ENCODE results near the gene NWD2. TPM values are rescaled to one million over a fixed set of nuclear protein-coding genes. Genes with fewer than 3 reads are reported as not detected.
"Not testable (repeated sequence)": the region's sequence is repeated elsewhere in the genome, so short reads cannot be mapped to it uniquely, and the experiment has no call there.

Gene NWD2, protein sequence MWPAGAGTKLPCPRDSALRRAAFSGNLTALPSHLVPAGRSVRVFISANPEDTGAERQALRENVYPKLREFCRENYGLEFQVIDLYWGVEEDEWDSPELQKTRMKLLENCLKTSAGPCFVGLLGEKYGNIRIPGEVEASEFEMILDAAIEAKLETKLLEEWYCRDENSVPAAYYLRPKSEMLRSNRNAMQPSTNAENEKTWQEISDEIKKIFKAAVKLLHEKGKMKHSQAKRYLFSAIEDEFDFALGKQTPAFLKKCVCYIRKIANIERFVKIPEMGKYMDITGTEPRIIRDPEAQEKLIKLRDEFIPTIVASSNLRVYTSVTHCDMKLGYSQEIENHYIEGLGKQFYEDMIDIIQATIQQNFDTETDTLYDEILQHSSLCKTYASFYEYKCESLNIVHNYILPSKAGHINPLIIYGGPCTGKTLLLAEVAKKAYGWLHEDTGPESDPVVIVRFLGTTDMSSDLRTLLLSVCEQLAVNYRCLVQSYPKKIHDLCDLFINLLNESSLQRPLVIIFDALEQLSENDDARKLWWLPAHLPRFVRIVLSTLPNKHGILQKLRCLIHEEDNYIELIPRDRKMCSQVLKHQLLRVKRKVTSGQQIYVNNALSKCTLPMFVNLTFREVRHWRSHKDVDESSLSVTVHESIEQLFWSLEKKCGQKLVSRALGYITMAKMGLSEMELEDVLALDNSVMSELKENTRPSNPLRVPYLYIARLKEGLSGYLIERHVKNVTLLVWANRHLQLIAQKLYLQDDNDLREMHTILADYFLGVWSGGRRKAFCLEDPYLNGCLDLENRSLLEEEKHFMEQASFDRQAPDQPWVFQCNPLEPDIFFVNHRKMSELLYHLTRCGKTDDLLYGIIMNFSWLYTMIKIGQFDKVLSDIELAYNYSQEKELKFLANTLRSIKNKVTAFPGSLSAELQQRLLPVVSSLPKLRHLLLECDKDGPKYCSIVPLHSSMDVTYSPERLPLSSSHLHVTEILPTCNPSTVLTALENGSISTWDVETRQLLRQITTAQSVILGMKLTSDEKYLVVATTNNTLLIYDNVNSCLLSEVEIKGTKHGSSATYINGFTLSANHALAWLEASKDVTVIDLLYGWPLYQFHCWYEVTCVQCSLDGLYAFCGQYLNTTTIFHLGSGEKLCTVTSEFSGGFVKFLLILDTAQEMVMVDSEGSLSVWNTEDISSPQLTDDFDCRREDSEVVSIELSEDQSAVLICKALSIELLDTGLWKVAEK (N-terminal part only)
- polyA plus RNA-seq = under 1 TPM; under 0.01 to 0.05 TPM

DNA sequence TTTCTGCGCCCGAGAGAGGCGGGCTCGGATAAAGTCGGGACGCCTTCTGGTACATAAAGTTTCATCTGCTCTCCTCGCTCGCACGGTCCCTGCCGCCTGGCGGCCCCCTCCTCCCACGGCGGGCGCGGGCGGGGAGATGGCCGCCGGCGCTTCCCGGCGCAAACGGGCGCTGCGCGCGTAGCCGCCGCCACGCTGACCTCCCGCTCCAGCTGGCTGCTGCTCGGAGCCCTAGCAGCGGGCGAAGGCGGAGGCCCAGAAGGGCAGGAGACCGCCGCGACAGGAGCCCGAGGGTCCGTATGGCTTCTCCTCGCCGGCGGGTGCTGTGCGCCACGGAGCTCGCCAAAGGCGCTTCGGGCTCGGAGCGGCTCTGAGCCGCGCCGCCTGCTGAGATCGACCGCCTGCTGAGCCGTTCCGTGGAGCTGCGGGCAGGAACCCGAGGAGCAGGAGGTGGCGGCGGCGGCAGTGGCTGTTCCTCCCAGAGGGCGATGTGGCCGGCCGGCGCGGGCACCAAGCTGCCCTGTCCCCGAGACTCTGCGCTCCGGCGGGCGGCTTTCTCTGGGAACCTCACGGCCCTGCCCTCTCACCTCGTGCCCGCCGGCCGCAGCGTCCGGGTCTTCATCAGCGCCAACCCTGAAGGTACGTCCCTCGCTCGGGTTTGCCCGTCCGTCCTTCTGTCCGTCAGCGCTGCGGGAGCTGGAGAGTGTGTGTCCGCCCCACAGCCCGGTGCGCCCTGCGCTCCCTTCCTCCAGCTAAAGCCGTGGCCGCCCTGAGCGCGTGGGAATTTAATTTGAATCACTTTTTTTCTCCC lies at the start of gene NWD2:
NWD2 (plus strand) TSS at position 161 of the 808 bp plus-strand sequence; CDS start at position 486, 325 bp downstream.
- H3K27me3 ChIP-seq (ENCODE audit: control insufficient read depth in 1 of 2, insufficient read depth in 2 of 2, low read length in 2 of 2) = peaks cover 15 to 20% of the 10 kb centered on the region in 2 donors
- H3K36me3 ChIP-seq (ENCODE audit: control insufficient read depth in 2 of 2, insufficient read depth in 2 of 2, low read length in 1 of 2) = no peaks in the 10 kb centered on the region
- WGBS, 2 donors = 2 to 4% methylated on average over 76 to 95 of the region's 95 CpGs
- H3K4me3 ChIP-seq (ENCODE audit: low read depth in 1 of 2, low read length in 2 of 2) = peak within 1 kb of the TSS in 1 of 2 donors; percentile 23
- H3K27ac ChIP-seq (ENCODE audit: low read depth in 2 of 2, low read length in 1 of 2) = no peak within 1 kb of the TSS
- peaks cover 0 to 3% of the 10 kb centered on the region in 2 donors for H3K9me3 ChIP-seq (ENCODE audit: control insufficient read depth in 2 of 2, insufficient read depth in 1 of 2, low read depth in 1 of 2, low read length in 1 of 2)
- peaks cover 0 to 5% of the 10 kb centered on the region in 2 donors for H3K4me1 ChIP-seq (ENCODE audit: control insufficient read depth in 2 of 2, insufficient read depth in 2 of 2, low read length in 1 of 2)

DNA sequence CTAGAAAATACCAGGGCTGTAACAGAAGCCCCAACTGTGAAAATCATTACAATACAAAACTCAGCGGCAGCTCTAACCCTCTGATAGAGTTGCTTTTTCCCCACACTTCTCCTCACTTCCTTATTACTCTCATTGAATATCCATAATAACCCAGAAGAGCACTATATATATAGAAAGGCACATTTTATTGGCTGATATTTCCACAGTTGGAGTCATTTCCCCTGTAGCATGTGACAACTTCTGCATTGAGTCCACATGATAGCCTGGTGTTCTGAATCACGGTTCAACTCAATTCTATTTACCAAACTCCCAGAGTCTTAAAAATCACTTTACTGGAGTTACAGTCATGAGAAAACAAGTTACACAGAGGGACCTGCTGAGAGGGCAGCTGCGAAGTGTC lies 46.6 kb upstream of the NWD2 start:
- Histone ChIP-seq H3K27me3 (ENCODE audit: control insufficient read depth in 1 of 2, insufficient read depth in 2 of 2, low read length in 2 of 2) (no peaks in the 10 kb centered on the region), H3K4me3 (ENCODE audit: low read depth in 1 of 2, low read length in 2 of 2) (no peak overlapping the region), H3K36me3 (ENCODE audit: control insufficient read depth in 2 of 2, insufficient read depth in 2 of 2, low read length in 1 of 2) (no peaks in the 10 kb centered on the region), H3K4me1 (ENCODE audit: control insufficient read depth in 2 of 2, insufficient read depth in 2 of 2, low read length in 1 of 2) (no peaks in the 10 kb centered on the region), H3K9me3 (ENCODE audit: control insufficient read depth in 2 of 2, insufficient read depth in 1 of 2, low read depth in 1 of 2, low read length in 1 of 2) (no peaks in the 10 kb centered on the region), H3K27ac (ENCODE audit: low read depth in 2 of 2, low read length in 1 of 2) (no peak overlapping the region)
- WGBS, 2 donors = 67 to 69% methylated on average over 3 of the region's 3 CpGs

DNA sequence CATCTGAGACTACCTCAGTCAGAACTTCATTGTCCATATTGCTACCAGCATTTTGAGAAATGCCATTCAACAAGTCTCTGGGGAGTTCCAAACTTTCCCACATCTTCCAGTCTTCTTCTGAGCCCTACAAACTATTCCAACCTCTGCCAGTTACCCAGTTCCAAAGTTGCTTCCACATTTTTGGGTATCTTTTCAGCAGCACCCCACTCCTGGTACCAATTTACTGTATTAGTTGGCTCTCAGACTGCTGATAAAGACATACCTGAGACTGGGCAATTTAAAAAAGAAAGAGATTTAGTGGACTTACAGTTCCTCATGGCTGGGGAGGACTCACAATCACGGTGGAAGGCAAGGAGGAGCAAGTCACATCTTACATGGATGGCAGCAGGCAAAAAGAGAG lies 39.8 kb upstream of the NWD2 start:
- not testable (repeated sequence) for H3K4me1 ChIP-seq (ENCODE audit: control insufficient read depth in 2 of 2, insufficient read depth in 2 of 2, low read length in 1 of 2); H3K36me3 ChIP-seq (ENCODE audit: control insufficient read depth in 2 of 2, insufficient read depth in 2 of 2, low read length in 1 of 2); H3K27ac ChIP-seq (ENCODE audit: low read depth in 2 of 2, low read length in 1 of 2); H3K9me3 ChIP-seq (ENCODE audit: control insufficient read depth in 2 of 2, insufficient read depth in 1 of 2, low read depth in 1 of 2, low read length in 1 of 2); H3K27me3 ChIP-seq (ENCODE audit: control insufficient read depth in 1 of 2, insufficient read depth in 2 of 2, low read length in 2 of 2); H3K4me3 ChIP-seq (ENCODE audit: low read depth in 1 of 2, low read length in 2 of 2)
- WGBS, 2 donors = 81 to 95% methylated on average over 1 of the region's 1 CpG

DNA sequence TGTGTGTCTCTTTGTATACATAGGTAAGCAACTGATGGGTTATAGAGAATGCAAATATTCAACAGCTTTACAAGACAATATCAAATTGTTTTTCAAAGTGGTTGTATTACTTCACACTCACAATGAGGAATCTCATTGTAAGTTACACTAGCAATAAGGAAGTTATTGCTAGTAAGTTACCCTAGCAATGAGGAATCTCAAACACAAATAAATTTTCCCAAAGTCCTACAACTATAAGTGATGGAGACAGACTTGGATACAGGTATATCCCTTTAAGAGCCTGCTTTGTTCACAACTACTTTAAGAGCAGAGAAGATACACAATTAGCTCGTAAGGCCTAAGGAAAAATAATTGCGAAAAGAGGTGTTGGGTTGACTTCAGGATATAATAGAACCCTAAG lies 28.3 kb upstream of the NWD2 start:
- no peaks in the 10 kb centered on the region for H3K9me3 ChIP-seq (ENCODE audit: control insufficient read depth in 2 of 2, insufficient read depth in 1 of 2, low read depth in 1 of 2, low read length in 1 of 2)
- H3K4me3 ChIP-seq (ENCODE audit: low read depth in 1 of 2, low read length in 2 of 2) = no peak overlapping the region
- H3K27ac ChIP-seq (ENCODE audit: low read depth in 2 of 2, low read length in 1 of 2) = no peak overlapping the region
- H3K27me3 ChIP-seq (ENCODE audit: control insufficient read depth in 1 of 2, insufficient read depth in 2 of 2, low read length in 2 of 2) = no peaks in the 10 kb centered on the region
- WGBS, 2 donors = 82 to 85% methylated on average over 2 of the region's 2 CpGs
- no peaks in the 10 kb centered on the region for H3K36me3 ChIP-seq (ENCODE audit: control insufficient read depth in 2 of 2, insufficient read depth in 2 of 2, low read length in 1 of 2)
- no peaks in the 10 kb centered on the region for H3K4me1 ChIP-seq (ENCODE audit: control insufficient read depth in 2 of 2, insufficient read depth in 2 of 2, low read length in 1 of 2)

DNA sequence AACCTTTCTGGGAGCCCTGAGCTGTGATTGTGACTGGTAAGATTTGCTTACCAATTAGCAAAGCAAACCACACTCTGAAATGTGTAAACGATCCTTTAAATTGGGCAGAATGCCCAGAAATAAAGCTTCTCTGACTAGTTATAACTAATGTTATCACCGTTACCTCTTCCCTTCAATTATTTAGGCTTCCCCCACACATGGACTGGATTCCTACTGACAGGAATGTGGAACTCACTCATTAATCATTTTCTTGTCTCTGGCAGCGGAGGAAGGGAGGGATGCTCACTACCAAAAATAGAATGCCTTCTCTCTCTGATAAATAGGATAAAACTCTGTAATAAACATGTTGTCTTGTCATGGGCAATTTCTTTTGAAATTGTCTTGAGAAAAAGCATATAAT lies 25.3 kb upstream of the NWD2 start:
- Histone ChIP-seq H3K4me1 (ENCODE audit: control insufficient read depth in 2 of 2, insufficient read depth in 2 of 2, low read length in 1 of 2) (no peaks in the 10 kb centered on the region), H3K27ac (ENCODE audit: low read depth in 2 of 2, low read length in 1 of 2) (no peak overlapping the region), H3K36me3 (ENCODE audit: control insufficient read depth in 2 of 2, insufficient read depth in 2 of 2, low read length in 1 of 2) (no peaks in the 10 kb centered on the region), H3K27me3 (ENCODE audit: control insufficient read depth in 1 of 2, insufficient read depth in 2 of 2, low read length in 2 of 2) (no peaks in the 10 kb centered on the region), H3K4me3 (ENCODE audit: low read depth in 1 of 2, low read length in 2 of 2) (no peak overlapping the region), H3K9me3 (ENCODE audit: control insufficient read depth in 2 of 2, insufficient read depth in 1 of 2, low read depth in 1 of 2, low read length in 1 of 2) (no peaks in the 10 kb centered on the region)
- WGBS, 2 donors = 19 to 21% methylated on average over 3 of the region's 3 CpGs

DNA sequence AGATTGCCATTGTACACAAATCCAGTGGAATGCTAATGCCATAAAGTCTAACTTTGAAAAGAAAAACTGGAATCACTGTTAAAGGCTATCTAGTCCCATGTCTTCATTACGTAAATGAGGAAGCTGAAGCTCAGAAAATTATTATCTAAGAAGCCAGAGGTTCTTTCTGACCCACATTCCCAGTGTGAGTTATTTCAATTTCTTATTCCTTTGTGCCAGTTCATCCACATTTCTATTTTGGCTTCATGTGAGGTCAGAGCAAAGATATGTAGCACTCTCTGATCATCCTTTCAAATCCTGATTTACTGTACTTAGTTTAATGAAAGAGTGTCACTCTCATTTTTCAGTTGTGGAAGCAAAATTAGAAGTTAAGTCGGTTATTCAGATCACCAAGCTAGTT lies 24.6 kb upstream of the NWD2 start:
- 64 to 69% methylated on average over 2 of the region's 2 CpGs for WGBS, 2 donors
- H3K9me3 ChIP-seq (ENCODE audit: control insufficient read depth in 2 of 2, insufficient read depth in 1 of 2, low read depth in 1 of 2, low read length in 1 of 2) = no peaks in the 10 kb centered on the region
- no peaks in the 10 kb centered on the region for H3K36me3 ChIP-seq (ENCODE audit: control insufficient read depth in 2 of 2, insufficient read depth in 2 of 2, low read length in 1 of 2)
- no peak overlapping the region for H3K27ac ChIP-seq (ENCODE audit: low read depth in 2 of 2, low read length in 1 of 2)
- no peaks in the 10 kb centered on the region for H3K27me3 ChIP-seq (ENCODE audit: control insufficient read depth in 1 of 2, insufficient read depth in 2 of 2, low read length in 2 of 2)
- no peaks in the 10 kb centered on the region for H3K4me1 ChIP-seq (ENCODE audit: control insufficient read depth in 2 of 2, insufficient read depth in 2 of 2, low read length in 1 of 2)
- H3K4me3 ChIP-seq (ENCODE audit: low read depth in 1 of 2, low read length in 2 of 2) = no peak overlapping the region

DNA sequence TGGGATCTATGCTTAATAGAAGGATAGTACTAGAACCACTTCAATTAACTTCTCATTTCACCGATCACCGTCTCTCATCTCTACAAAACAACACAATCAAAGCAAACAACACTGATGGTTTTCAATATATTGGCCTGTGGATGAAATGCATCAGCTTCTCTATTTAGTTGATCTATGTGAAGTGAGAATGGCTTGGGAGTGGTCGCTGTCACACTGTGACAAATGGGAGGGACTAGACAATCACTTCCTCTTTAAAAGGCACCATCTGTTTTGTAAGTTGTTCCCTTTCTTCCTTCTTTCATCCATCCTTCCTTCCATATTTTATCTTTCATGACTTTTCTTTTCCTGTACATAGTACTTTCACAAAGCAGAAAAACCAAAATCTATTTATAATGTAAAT lies 23.9 kb upstream of the NWD2 start:
- Histone ChIP-seq H3K4me3 (ENCODE audit: low read depth in 1 of 2, low read length in 2 of 2) (no peak overlapping the region), H3K27me3 (ENCODE audit: control insufficient read depth in 1 of 2, insufficient read depth in 2 of 2, low read length in 2 of 2) (no peaks in the 10 kb centered on the region), H3K4me1 (ENCODE audit: control insufficient read depth in 2 of 2, insufficient read depth in 2 of 2, low read length in 1 of 2) (no peaks in the 10 kb centered on the region), H3K9me3 (ENCODE audit: control insufficient read depth in 2 of 2, insufficient read depth in 1 of 2, low read depth in 1 of 2, low read length in 1 of 2) (no peaks in the 10 kb centered on the region), H3K36me3 (ENCODE audit: control insufficient read depth in 2 of 2, insufficient read depth in 2 of 2, low read length in 1 of 2) (no peaks in the 10 kb centered on the region), H3K27ac (ENCODE audit: low read depth in 2 of 2, low read length in 1 of 2) (no peak overlapping the region)
- 81 to 86% methylated on average over 3 of the region's 3 CpGs for WGBS, 2 donors

DNA sequence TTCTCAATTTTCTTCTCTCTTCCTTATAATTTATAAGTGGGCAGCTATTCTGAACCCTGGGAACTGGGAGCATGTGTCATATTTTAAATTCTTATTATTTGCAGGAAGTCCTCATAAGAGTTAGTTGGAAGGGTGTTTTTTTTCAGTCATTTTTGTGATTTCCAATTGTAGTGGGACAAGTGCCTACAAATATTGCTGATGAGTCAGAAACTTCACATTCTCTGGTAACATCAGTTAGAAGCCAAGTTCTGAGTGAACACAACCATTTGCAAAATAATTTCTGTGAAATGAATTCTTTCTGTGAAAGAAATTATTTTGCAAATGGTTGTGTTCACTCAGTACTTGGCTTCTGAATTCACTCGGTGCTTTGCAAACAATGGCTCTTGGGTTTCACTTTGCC lies 20.8 kb upstream of the NWD2 start:
- H3K4me1 ChIP-seq (ENCODE audit: control insufficient read depth in 2 of 2, insufficient read depth in 2 of 2, low read length in 1 of 2) = no peaks in the 10 kb centered on the region
- no peak overlapping the region for H3K27ac ChIP-seq (ENCODE audit: low read depth in 2 of 2, low read length in 1 of 2)
- no peaks in the 10 kb centered on the region for H3K36me3 ChIP-seq (ENCODE audit: control insufficient read depth in 2 of 2, insufficient read depth in 2 of 2, low read length in 1 of 2)
- H3K9me3 ChIP-seq (ENCODE audit: control insufficient read depth in 2 of 2, insufficient read depth in 1 of 2, low read depth in 1 of 2, low read length in 1 of 2) = no peaks in the 10 kb centered on the region
- H3K4me3 ChIP-seq (ENCODE audit: low read depth in 1 of 2, low read length in 2 of 2) = no peak overlapping the region
- no peaks in the 10 kb centered on the region for H3K27me3 ChIP-seq (ENCODE audit: control insufficient read depth in 1 of 2, insufficient read depth in 2 of 2, low read length in 2 of 2)
- WGBS, 2 donors = 51 to 69% methylated on average over 1 of the region's 1 CpG

DNA sequence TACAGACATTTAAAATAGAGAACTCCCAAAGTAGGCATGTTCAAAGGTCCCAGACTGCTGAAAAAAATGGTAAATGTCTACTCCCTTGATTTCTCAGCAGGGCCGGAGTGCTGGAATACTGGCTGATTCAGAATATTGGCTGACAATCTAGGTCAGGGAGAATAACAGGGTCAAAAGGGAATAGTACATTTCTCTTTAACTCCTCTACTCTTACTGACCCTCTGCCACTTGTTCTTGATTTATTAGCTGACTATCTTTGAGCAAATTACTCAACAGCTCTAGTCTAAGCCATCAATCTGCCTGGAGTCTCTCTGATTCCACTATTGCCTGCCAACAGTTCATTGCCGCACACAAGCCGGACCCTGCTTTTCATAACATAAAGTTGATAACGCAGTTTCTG lies 19.7 kb upstream of the NWD2 start:
- 64 to 83% methylated on average over 4 of the region's 4 CpGs for WGBS, 2 donors

More for the DNA sequence above, 19.7 kb upstream of the NWD2 start:
- H3K27me3 ChIP-seq (ENCODE audit: control insufficient read depth in 1 of 2, insufficient read depth in 2 of 2, low read length in 2 of 2) = no peaks in the 10 kb centered on the region
- H3K36me3 ChIP-seq (ENCODE audit: control insufficient read depth in 2 of 2, insufficient read depth in 2 of 2, low read length in 1 of 2) = no peaks in the 10 kb centered on the region
- H3K27ac ChIP-seq (ENCODE audit: low read depth in 2 of 2, low read length in 1 of 2) = no peak overlapping the region
- no peak overlapping the region for H3K4me3 ChIP-seq (ENCODE audit: low read depth in 1 of 2, low read length in 2 of 2)
- no peaks in the 10 kb centered on the region for H3K4me1 ChIP-seq (ENCODE audit: control insufficient read depth in 2 of 2, insufficient read depth in 2 of 2, low read length in 1 of 2)
- no peaks in the 10 kb centered on the region for H3K9me3 ChIP-seq (ENCODE audit: control insufficient read depth in 2 of 2, insufficient read depth in 1 of 2, low read depth in 1 of 2, low read length in 1 of 2)

Data from esophagus (tissue), 2 donors.